HG03460 (cell line): Measurements from ENCODE around the gene VSIG10L2.
"Not testable (repeated sequence)": the region's sequence is repeated elsewhere in the genome, so short reads cannot be mapped to it uniquely, and the experiment has no call there.

Source experiments
- ATAC-seq: cut with Tn5 transposase; IDR thresholded peaks from one replicate; pipeline ENCODE4 v1.9.1; 2021; ENCODE audit not compliant: unreplicated experiment

VSIG10L2 gene

DNA sequence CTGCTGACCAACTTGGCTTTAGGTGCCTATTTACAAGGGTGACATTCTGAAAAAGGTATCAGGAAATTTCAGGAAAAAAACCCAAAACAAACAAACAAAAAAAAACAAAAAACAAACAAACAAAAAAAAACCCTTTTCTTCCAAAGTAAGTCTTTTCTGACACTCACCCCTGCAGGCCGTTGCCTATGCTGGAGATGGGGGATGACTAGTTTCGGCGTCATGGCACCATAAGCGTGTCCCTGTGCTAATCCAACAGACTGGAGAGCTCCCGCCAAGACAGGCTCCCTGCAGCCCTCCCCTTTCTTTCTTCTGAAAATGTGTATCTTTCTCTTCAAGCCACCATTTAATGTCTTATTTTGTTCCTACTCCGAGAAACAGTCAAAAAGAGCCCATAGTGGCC, 13.7 kb downstream of the VSIG10L2 start:
- no peak for ATAC-seq

DNA sequence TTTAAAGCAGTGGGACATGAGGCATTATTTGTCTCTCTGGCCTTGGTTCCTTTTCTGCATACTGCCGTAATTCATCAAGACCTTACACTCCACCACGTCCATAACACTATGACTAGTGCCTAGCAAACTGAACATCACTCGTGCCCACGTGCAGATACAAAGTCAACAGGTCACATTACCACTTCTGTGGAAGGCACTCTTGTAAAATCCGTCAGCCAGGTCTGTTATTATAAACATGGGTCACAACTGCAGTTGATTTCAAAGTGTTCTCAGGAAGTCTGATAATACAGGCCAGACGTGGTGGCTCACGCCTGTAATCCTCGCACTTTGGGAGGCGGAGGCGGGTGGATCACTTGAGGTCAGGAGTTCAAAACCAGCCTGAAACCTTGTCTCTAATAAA, 14.1 kb downstream of the VSIG10L2 start:
- no peak for ATAC-seq

DNA sequence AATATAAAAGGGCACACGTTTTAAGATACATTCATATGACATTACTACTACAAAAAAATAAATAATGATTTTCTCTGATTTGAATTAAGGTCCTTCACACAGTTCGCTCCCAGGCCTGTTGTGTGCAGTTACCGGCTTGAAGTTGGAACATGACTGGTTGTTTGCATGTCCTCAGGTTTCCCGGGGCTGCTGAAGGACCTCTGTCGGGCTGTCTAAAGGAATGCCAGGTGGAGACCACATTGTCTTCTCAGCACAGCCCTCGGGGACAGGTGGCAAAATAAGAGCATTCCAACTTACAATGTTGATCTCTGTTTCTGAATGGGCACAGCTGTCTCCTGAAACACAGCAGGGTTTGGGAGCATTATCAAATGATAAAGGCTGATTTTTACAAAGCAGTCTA, 14.9 kb downstream of the VSIG10L2 start:
- no peak for ATAC-seq

- no peak for ATAC-seq
These were observed 21.7 kb downstream of the VSIG10L2 start for GRCh38 chr11:125967515-125967914.

- no peak for ATAC-seq
These were observed 22.5 kb downstream of the VSIG10L2 start for GRCh38 chr11:125968354-125968753.

GRCh38 chr11:125971618-125972017, 25.8 kb downstream of the VSIG10L2 start:
- ATAC-seq = no peak

- no peak for ATAC-seq
These were observed 28.4 kb downstream of the VSIG10L2 start for GRCh38 chr11:125974284-125974683.

GRCh38 chr11:125975634-125976033, 29.8 kb downstream of the VSIG10L2 start:
- no peak for ATAC-seq

DNA sequence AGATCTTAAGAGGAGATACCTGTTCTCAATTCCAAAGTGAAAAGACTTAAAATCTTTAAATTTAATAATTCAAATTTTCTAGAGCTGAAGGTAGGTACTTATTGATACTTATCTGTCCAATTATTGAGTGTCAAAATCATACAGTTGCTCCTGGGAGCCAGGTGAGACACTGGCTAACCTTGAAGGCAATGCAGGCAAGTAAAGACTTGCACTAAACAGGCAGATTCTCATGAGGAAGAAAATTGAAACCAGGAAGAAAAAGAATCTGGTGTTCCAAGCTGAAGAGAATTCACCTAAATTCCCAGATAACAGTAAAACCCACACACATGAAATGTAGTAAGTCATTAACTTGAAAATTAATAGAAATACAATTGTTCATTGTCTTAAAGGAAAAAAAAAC, 30.3 kb downstream of the VSIG10L2 start:
- no peak for ATAC-seq

DNA sequence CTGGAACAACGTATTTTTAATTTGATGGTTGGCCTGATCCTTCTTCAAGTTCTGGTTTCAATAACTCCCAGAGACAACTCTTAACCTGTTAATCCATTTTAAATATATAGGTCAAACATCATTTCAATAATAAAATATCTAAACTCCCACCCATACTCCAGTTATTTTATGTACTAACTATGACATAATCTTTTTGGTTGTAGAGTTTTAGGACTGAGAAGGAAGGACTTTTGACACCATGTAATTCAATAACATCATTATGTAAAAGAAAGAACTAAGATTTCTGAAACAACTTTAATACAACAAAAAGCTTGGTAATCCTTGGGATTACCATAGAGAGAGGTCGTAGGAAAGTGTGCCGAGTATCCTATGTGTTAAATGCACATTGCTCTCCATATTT, 31.5 kb downstream of the VSIG10L2 start:
- ATAC-seq = no peak

DNA sequence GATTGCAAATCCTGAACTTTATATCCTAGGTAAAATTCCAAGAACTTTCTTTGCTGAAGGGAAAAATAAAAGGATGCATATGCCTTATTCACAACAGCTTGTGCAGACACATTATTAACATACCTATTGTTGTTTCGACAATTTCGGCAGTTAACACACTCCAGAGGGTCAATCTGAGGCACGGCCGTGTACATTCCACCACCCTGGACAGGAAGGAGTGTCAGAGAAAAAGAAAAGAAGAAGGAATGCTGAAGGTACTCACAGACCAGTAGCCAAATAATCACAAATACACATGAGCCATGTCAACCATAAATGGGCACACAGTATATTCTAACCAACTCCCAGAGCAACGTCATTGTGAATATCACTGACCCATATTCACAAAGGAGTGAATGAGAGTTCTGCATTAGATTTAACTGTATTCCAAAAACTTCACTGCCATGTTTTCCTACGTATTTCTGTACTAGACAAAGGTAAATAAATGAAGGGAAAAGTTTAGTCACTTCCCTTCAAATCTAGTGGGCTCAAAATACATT, 32.4 kb downstream of the VSIG10L2 start:
- no peak for ATAC-seq

- ATAC-seq = no peak
These were observed 33.0 kb downstream of the VSIG10L2 start for GRCh38 chr11:125978778-125979407.

- no peak for ATAC-seq
These were observed 33.7 kb downstream of the VSIG10L2 start for GRCh38 chr11:125979511-125979910.

- ATAC-seq = no peak
These were observed 34.6 kb downstream of the VSIG10L2 start for GRCh38 chr11:125980436-125980835.

GRCh38 chr11:125982348-125982730, 36.5 kb downstream of the VSIG10L2 start:
- ATAC-seq = no peak

DNA sequence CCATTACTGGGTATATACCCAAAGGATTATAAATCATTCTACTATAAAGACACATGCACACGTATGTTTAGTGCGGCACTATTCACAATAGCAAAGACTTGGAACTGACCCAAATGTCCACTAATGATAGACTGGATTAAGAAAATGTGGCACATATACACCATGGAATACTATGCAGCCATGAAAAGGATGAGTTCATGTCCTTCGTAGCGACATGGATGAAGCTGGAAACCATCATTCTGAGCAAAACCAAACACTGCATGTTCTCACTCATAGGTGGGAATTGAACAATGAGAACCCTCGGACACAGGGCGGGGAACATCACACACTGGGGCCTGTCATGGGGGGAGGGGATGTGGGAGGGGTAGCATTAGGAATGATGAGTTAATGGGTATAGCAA, 40.1 kb downstream of the VSIG10L2 start:
- ATAC-seq = not testable (repeated sequence)

- no peak for ATAC-seq
These were observed 41.3 kb downstream of the VSIG10L2 start for GRCh38 chr11:125987066-125987641.

DNA sequence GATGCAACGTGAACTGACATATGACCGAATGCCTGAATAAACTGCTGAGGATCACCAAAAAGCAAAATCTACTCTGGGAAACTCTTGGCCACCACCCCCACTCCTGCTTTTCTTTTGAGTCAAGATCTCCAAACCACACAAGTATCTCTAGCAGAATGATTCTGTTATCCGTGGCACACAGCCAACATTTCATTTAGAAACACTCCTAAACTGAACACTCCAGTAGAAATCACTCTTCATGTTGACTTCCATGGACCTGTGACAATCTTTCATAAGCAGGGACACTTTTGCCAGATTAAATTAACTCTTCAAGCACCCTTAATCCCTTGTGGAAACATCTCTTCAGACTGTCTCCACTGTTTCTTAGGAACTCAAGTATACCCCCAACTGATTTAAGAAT, 44.4 kb downstream of the VSIG10L2 start:
- ATAC-seq = no peak

GRCh38 chr11:125992893-125993292, 47.0 kb downstream of the VSIG10L2 start:
- ATAC-seq = no peak

DNA sequence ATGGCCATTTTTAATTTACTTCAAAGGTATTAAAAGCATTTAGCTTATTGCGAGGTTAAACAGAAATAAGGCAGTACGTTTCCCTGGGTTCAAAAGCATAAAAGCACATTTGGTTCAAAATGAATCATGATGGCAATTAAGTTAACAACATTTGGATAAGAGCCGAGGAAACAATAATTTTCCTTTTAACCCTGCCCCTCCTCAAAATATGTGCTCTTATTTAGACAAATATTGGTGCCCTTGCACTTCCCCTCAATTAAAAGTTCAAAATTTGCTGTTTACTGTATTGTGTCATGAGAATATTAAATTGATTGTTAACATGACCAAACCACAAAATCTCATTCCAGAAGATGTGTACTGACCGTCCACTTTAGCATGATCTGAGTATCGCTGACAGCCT, 48.7 kb downstream of the VSIG10L2 start:
- no peak for ATAC-seq

- ATAC-seq = no peak
These were observed 49.5 kb downstream of the VSIG10L2 start for GRCh38 chr11:125995313-125995712.

- ATAC-seq = no peak
These were observed 52.4 kb downstream of the VSIG10L2 start for GRCh38 chr11:125998267-125998666.
